Bronchial smooth muscle cell (primary cell): ENCODE data around the gene YOD1. TPM values are rescaled to one million over a fixed set of nuclear protein-coding genes. Genes with fewer than 3 reads are reported as not detected.

ENCODE experiments used
- total RNA-seq: library from RNA; depleted of rRNA; stranded (reverse); fragments of >200 nt; gene quantifications from 2 replicates; pipeline ENCODE4 v1.2.1, GENCODE V29; 2014

The YOD1 gene
- 3.3 and 3.8 TPM in 2 replicates for total RNA-seq

DNA sequence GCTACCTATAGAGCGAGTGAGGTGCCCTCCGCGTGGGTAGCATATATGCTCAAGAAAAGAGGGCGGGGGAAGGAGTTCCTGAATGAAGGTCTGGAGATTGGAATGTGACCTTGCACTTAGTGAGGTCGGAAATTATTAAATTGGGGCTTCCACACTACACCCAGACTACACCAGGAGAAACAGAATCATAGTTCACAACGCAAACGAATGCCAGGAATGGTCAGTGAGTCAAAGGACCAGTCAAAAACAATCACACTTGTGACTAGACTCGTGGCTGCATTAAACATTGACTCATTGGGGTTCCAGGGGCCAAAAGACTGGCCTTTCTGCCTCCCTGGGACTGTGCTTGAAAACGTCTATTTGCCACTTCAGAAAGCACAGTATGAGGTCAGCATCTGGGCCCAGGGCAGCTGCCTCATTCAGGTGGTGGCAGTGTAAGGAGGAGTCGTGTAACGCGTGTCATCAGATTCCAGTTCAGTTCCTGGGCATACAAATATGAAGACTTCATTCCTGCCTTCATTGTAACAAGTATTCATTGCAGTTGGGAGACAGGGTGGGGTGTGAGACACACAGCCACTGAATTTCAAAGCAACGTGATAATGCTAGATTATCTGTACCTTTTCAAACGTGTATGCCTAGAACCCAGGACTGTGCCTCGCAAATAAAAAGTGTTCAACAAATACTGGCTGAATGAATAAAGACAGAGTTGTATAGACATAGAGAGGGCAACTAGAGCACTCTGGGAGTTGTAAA, at the start of gene YOD1:
TSS of gene YOD1 (minus strand) at position 18 of the 753 bp plus-strand sequence. CDS start 178 bp downstream, outside the sequence.

DNA sequence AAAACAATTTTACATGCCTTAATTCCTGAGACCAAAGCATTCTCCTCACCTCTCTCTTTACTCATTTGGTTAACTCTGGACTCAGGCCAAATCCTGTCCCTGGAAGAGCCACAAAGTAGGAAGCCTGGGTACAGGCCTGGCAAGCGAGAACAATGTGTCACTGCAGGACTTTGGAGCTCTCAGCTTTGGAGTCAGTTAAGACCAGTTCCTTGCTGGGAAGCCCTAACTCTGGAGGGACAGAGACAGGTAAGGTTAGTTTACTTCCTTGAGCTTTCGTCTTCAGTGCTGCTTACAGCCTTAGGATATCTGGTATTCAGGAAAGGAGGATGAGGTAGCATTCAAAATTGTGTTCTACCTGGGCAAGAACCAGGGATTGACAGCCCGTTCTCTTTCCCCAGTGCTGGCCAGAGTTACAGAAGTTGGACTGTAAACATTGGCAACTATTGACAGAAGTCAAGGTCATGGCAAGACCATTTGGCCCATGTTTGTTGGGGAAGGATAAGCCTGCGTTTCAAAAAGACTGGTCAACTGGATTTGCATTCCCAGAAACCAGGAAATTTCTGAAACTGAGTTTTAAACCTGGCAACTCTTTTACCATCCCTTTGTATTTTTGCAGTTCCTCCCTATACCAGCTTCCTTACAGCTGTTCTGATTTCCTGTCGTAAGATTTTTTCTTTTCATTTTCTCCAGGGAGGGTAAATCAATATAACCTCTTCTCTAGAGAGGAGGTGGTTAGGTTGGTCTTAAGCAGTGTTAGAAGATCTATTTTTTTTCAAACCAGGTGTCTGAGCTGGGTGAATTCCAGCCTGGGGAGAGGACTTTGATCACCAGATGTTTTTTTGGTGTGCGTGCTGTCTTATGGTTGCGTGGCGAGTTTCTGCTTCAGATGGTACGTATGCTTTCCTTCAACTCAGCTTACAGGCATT, 38.0 kb upstream of the YOD1 start, which contains the start of gene C4BPB:
TSS of gene C4BPB (plus strand) at position 160 of the 926 bp plus-strand sequence. CDS start at position 832, 672 bp downstream.

DNA sequence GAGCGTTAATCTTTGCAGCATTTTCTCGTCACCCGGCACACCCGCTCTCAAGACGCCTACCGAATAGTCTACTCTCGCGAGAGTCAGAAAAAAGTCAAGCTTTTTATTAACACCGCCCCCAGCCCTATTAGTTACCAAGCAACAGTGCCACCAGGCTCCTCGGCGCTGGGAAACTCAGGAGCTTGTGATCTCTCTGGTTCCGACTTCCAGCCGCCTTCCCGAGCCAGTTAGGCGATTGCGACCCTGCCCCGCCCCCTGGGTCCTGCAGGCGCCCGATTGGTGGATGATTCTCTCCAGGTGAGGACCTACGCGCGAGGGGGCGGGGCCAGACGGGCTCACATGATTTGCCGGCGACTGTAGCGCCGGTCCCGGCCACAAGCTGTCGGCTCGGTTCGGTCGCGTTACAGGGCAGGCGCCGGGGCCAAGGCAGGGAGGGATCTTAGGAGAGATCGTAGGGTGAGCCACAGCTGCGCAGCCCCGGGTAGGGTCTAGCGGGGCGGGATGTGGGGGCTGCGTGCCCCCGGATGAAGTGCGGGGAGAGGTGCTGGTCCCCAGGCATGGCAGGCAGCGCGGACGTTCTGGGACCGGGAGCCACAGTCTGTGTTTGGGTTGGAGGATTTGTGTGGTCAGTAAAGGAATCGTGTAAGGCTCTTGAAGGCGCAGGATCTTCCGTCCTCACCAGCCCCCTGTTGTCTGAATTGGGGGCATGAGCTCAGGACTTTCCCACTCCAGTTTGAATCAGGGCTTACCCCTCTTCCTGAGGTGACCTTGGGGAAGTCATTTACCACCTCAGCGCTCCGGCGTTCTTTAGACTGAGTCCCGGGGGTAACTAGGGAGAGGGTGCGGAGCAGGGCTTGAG, 2.1 kb upstream of the YOD1 start, which contains the start of gene PFKFB2:
TSS of gene PFKFB2 (plus strand) at position 365 of the 859 bp plus-strand sequence. CDS start 1,443 bp downstream, outside the sequence.

DNA sequence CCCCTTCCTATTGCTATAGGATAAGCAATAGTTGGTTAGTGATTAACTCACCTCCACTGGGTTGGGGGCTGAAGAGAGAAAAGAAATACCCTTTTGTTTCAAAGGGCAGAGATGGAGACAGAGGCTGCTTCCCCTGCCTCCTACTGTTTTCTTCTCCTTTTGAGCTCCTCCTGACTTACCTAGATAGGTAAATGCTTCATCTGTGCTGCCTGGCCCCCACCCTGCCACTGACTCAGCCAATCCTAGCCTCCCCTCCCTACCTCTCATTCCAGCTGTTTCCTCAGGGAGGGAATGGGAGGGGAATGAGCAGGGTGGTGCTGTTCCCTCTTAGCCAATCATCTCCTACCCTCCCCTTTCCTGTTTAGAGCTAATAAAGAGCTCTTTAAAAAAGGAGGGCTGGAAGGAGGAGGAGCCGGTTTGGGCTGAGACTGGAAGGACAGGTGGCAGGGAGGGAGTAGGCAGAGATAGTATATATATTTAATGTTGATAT, 18.4 kb downstream of the YOD1 start, which contains the start of gene C1orf116:
TSS of gene C1orf116 (minus strand) at position 229 of the 490 bp plus-strand sequence. CDS start 5,158 bp downstream, outside the sequence.

Other genes starting within 250 kb of the YOD1 start
- gene IL20, start 185.6 kb downstream of the YOD1 start, total RNA-seq = not detected in 2 replicates
- gene IL24, start 153.8 kb downstream of the YOD1 start, total RNA-seq = not detected in 2 replicates
- not detected in 2 replicates for gene FCMR, start 129.3 kb downstream of the YOD1 start, total RNA-seq
- gene PIGR, start 104.7 kb downstream of the YOD1 start, total RNA-seq = not detected in 2 replicates
- under 0.01 TPM in 1 of 2 replicates, not detected in the other for gene FCAMR, start 80.7 kb downstream of the YOD1 start, total RNA-seq
- gene C1orf116, start 18.5 kb downstream of the YOD1 start, total RNA-seq = under 0.01 TPM in 2 replicates
- gene PFKFB2, start 2.1 kb upstream of the YOD1 start, total RNA-seq = 4.6 and 4.7 TPM in 2 replicates
- gene C4BPB, start 37.7 kb upstream of the YOD1 start, total RNA-seq = not detected in 2 replicates
- gene C4BPA, start 53.0 kb upstream of the YOD1 start, total RNA-seq = under 0.01 TPM in 1 of 2 replicates, not detected in the other